K562 (cell line): Measurements from ENCODE around the gene FTSJ1. TPM values are rescaled to one million over a fixed set of nuclear protein-coding genes. Genes with fewer than 3 reads are reported as not detected.

Experiments used
- ATAC-seq: fragments of 200-7000 bp; cut with Tn5 transposase; 3 replicates; pipeline ENCODE4 v1.9.1; 2020; ENCODE audit warnings: moderate library complexity
- BruUV-seq: library from RNA; stranded (reverse); fragments of 400-500 nt; replicated peaks from 2 replicates; lab custom pipeline; 2021; lab: Mats Ljungman, UMichigan
- CTCF ChIA-PET: fragments of 300-600 bp; formaldehyde crosslinking; extraction: SDS; loops from one replicate; lab custom pipeline; 2021; ENCODE audit warnings: low intra/inter-chr PET ratio; lab: Yijun Ruan, JAX
- POLR2A ChIA-PET: fragments of 300-600, 350-650 bp; sonication (Branson Sonifier 250); formaldehyde crosslinking; extraction: SDS; loops from one replicate; lab custom pipeline; 2021; ENCODE audit warnings: antibody characterized with exemption, inconsistent platforms; lab: Yijun Ruan, JAX
- DNase-seq, 4 experiments: peaks; one replicate each; pipeline versions ENCODE4 v3.0.0 to v3.0.0-alpha.2; 2011 to 2018; ENCODE audit warnings: low spot score in 3 of 4, mixed read lengths in 3 of 4; ENCODE audit errors: extremely low read depth in 1 of 4
- FAIRE-seq: peaks from 2 replicates; lab custom pipeline; 2011; peaks lifted over from hg19 to GRCh38; lab: Jason Lieb, UNC
- H2AFZ ChIP-seq: 2 replicates; pipeline ENCODE4 v1.6.0; 2011; ENCODE audit warnings: low read depth, low read length, control low read depth, inconsistent platforms
- H3K27ac ChIP-seq: fragments of 200-600 bp; 3 replicates; pipeline ENCODE4 v1.8.0; 2011; ENCODE audit warnings: low read depth, mild to moderate bottlenecking, control low read depth, inconsistent platforms, low read length, moderate library complexity, mixed read lengths; ENCODE audit errors: extremely low read depth
- H3K27me3 ChIP-seq, 2 experiments: fragments of 300-600 bp in 1 of 2; 2 replicates in 1 of 2; 3 replicates in 1 of 2; pipeline versions ENCODE4 v1.6.0 to v1.8.0; 2011; ENCODE audit warnings: inconsistent platforms in 2 of 2, low read length in 2 of 2, mild to moderate bottlenecking in 1 of 2, mixed read lengths in 1 of 2, moderate library complexity in 1 of 2; ENCODE audit not compliant: control insufficient read depth in 2 of 2, insufficient read depth in 2 of 2
- H3K36me3 ChIP-seq: fragments of 300-600 bp; 3 replicates; pipeline ENCODE4 v1.8.0; 2011; ENCODE audit warnings: mild to moderate bottlenecking, low read length, inconsistent platforms; ENCODE audit not compliant: control insufficient read depth, insufficient read depth
- H3K4me1 ChIP-seq, 2 experiments: fragments of 200-600 bp in 1 of 2; replicated peaks in 1 of 2; 2 replicates in 1 of 2; 3 replicates in 1 of 2; pipeline versions ENCODE4 v1.5.1 to v1.8.0; 2011; ENCODE audit warnings: inconsistent platforms in 2 of 2, low read length in 2 of 2, mild to moderate bottlenecking in 1 of 2, mixed read lengths in 1 of 2, moderate library complexity in 1 of 2; ENCODE audit not compliant: control insufficient read depth in 2 of 2, insufficient read depth in 2 of 2
- H3K4me2 ChIP-seq: 2 replicates; pipeline ENCODE4 v1.6.1; 2011; ENCODE audit warnings: low read length, control low read depth, inconsistent platforms, mixed read lengths; ENCODE audit not compliant: insufficient read depth
- H3K4me3 ChIP-seq: fragments of 200-600 bp; sonication (generic), shearing (Covaris generic); 2 replicates; pipeline ENCODE4 v1.5.1; 2016; ENCODE audit warnings: control low read depth, inconsistent platforms
- H3K79me2 ChIP-seq: fragments of 200-600 bp; 3 replicates; pipeline ENCODE4 v1.8.0; 2011; ENCODE audit warnings: low read length, inconsistent platforms; ENCODE audit not compliant: control insufficient read depth, insufficient read depth
- H3K9ac ChIP-seq, 2 experiments: 2 replicates each; pipeline versions ENCODE4 v1.6.0 to v1.6.1; 2011; ENCODE audit warnings: low read depth in 2 of 2, low read length in 2 of 2, control low read depth in 1 of 2, inconsistent platforms in 1 of 2, mild to moderate bottlenecking in 1 of 2, mixed read lengths in 1 of 2; ENCODE audit not compliant: insufficient read depth in 1 of 2
- H3K9me1 ChIP-seq: one replicate; pipeline ENCODE4 v1.6.0; 2011; ENCODE audit warnings: inconsistent platforms, mild to moderate bottlenecking, low read length, moderate library complexity; ENCODE audit not compliant: control insufficient read depth, insufficient read depth
- H3K9me3 ChIP-seq: replicated peaks from 2 replicates; pipeline ENCODE4 v1.5.1; 2011; ENCODE audit warnings: low read depth, low read length, inconsistent platforms; ENCODE audit not compliant: control insufficient read depth, insufficient read depth
- H4K20me1 ChIP-seq: replicated peaks from 2 replicates; pipeline ENCODE4 v1.6.1; 2011; ENCODE audit warnings: low read length, inconsistent platforms, mixed read lengths; ENCODE audit not compliant: control insufficient read depth, insufficient read depth
- BCOR ChIP-seq: fragments of 450-650 bp; IDR thresholded peaks from 2 replicates; pipeline ENCODE4 v1.6.1; 2016
- E2F8 ChIP-seq: fragments of 450-650 bp; IDR thresholded peaks from 2 replicates; pipeline ENCODE4 v1.7.1; 2018; ENCODE audit warnings: mild to moderate bottlenecking, low read depth; ENCODE audit not compliant: partially characterized antibody
- EP300 ChIP-seq: IDR thresholded peaks from 2 replicates; pipeline ENCODE4 v1.6.1; 2012; ENCODE audit warnings: low read length, improper control_type of control experiment
- PCBP2 ChIP-seq: fragments of 200-400 bp; formaldehyde crosslinking; IDR thresholded peaks from 2 replicates; pipeline ENCODE4 v1.6.1; 2018; ENCODE audit warnings: low read length, low read depth, mild to moderate bottlenecking, moderate library complexity; ENCODE audit not compliant: poor library complexity, severe bottlenecking
- RBM25 ChIP-seq: fragments of 200-400 bp; formaldehyde crosslinking; IDR thresholded peaks from 2 replicates; pipeline ENCODE4 v1.6.1; 2018; ENCODE audit warnings: low read length, low read depth, moderate library complexity; ENCODE audit not compliant: severe bottlenecking
- WGBS: fragments of 100-300 bp; shearing (Covaris generic); methylation state at CpG from one replicate; pipeline ENCODE4 v1.1.6; 2016; ENCODE audit warnings: low coverage, mixed read lengths; ENCODE audit not compliant: insufficient coverage; ENCODE audit errors: missing lambda C conversion rate; 5-methylcytosine and 5-hydroxymethylcytosine counted together
- in situ Hi-C: fragments of 300-500 bp; cut with MboI; formaldehyde crosslinking; loops from 4 replicates; pipeline ENCODE4 v1.15.0; 2018; ENCODE audit warnings: inconsistent platforms, mixed read lengths
- intact Hi-C: fragments of 100-400 bp; cut with micrococcal nuclease; formaldehyde crosslinking; loops from 2 replicates; pipeline ENCODE4 v1.14.2; 2022
- polyA plus RNA-seq, 8 experiments: library from polyadenylated mRNA; depleted of rRNA in 4 of 8; stranded (reverse) in 5 of 8; unstranded in 3 of 8; fragments of >200 nt; fragmentation: Nextera tagmentation in 2 of 8; fragmentation: Illumina TruSeq in 1 of 8; extraction: Ambion mirVana in 2 of 8; extraction: Trizol in 1 of 8; gene quantifications; 2 replicates each; pipeline versions ENCODE4 v1.2.1 to v1.2.3, GENCODE V29; 2011 to 2014; ENCODE audit warnings: inconsistent platforms in 1 of 8, missing spikeins in 1 of 8
- total RNA-seq, 7 experiments: library from RNA; depleted of rRNA in 6 of 7; stranded (reverse); fragments of >200 nt in 6 of 7; fragmentation: Illumina TruSeq in 2 of 7; extraction: Trizol in 2 of 7; gene quantifications; 2 replicates each; pipeline versions ENCODE4 v1.2.1 to v1.2.3, GENCODE V29; 2011 to 2021; ENCODE audit warnings: low replicate concordance in 1 of 7

The FTSJ1 gene
- total and polyA plus RNA-seq, 9 of the 15 experiments (the other 6 are each of a cell fraction or from before 2014, with no cell fraction given): 12.2 to 95.6 (median 71.6) TPM

DNA sequence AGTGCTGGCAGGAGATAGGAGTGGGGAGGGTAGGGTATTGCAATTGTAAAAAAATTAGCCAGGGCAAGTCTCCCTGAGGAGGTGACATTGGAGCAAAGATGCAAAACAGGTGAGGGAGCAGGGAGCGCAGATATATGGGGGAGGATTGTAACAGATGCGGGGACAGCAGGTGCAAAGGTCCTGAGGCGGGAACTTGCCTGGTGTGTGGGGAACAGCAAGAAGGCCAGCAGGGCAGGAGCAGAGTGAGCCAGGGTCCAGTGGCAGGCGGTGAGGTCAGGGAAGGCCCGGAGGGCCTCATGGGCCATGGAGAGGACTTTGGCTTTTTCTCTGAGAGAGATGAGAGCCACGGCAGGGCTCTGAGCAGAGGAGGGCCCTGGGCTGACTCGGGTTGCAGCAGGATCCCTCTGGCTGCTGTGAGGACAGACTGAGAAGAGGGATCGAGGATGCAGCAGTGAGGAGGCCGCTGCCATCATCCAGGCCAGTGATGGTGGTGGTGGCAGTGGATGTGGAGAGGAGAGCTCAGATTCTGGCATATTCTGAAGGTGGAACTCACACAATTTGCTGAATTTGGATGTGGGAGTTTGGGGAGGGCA lies 39.0 kb downstream of the FTSJ1 start:
- H3K4me3 ChIP-seq: no peak overlapping the region
- DNase-seq: no peak
- peak overlapping the region in 1 of 2 experiments; percentile 13; a peak in 1 of 4 replicates for H3K9ac ChIP-seq
- no peak for ATAC-seq
- H3K36me3 ChIP-seq: no peaks in the 10 kb centered on the region; the same call in 2 of the 3 replicates
- intact Hi-C loops (no loop called here), in situ Hi-C loops (no loop called here)
- BruUV-seq: no TSS peak
- no peak overlapping the region for H3K27ac ChIP-seq
- no peaks in the 10 kb centered on the region for H4K20me1 ChIP-seq
- H3K4me2 ChIP-seq: no peak overlapping the region
- FAIRE-seq: no peak
- no peaks in the 10 kb centered on the region for H3K79me2 ChIP-seq
- H3K27me3 ChIP-seq: no peaks in the 10 kb centered on the region
- CTCF ChIA-PET: interaction anchor here (0.7 kb wide), 1 partner anchor 777 kb away, joined by 3 read pairs; no protein-coding TSS in a partner anchor
- 77% methylated on average over 8 of the region's 9 CpGs for WGBS
- peaks cover 4% of the 10 kb centered on the region for H3K9me1 ChIP-seq
- H3K9me3 ChIP-seq: no peaks in the 10 kb centered on the region
- TF ChIP-seq E2F8 (no peak), EP300 (no peak), RBM25 (peak; percentile 52), BCOR (0 out of 2 replicates have a peak, but pooled peaks have one; percentile 24), PCBP2 (no peak)
- TF ChIP-seq, all 486 proteins: peak for 2
- no peak overlapping the region for H2AFZ ChIP-seq
- peaks cover 15 to 30% of the 10 kb centered on the region in 2 experiments; a peak in 4 of 5 replicates for H3K4me1 ChIP-seq
- POLR2A ChIA-PET: interaction anchor here (0.5 to 1.1 kb wide), 3 partner anchors 12 to 16 kb away, joined by 3 to 4 read pairs (median 4); no protein-coding TSS in a partner anchor
